Uterus (tissue), 2 donors: ENCODE measurements around the gene PEX16.

ENCODE experiments used
- POLR2A ChIP-seq, 2 donors: fragments of 450-650 bp; IDR thresholded peaks; one replicate each; pipeline ENCODE4 v1.6.1; 2016; ENCODE audit warnings: antibody characterized with exemption in 2 of 2, mild to moderate bottlenecking in 1 of 2, moderate library complexity in 1 of 2
- TF ChIP-seq, protein P1 (sequence below), 4 experiments: fragments of 200-600 bp in 2 of 4; fragments of 450-650 bp in 2 of 4; sonication (generic) in 2 of 4; IDR thresholded peaks; one replicate each; pipeline ENCODE4 v1.5.1; 2016 to 2019; ENCODE audit warnings: antibody characterized with exemption in 4 of 4, mild to moderate bottlenecking in 2 of 4, moderate library complexity in 1 of 4

GRCh38 chr11:45939836-45940235 lies 22.2 kb upstream of the PEX16 start:
- TF ChIP-seq, protein P1, sequence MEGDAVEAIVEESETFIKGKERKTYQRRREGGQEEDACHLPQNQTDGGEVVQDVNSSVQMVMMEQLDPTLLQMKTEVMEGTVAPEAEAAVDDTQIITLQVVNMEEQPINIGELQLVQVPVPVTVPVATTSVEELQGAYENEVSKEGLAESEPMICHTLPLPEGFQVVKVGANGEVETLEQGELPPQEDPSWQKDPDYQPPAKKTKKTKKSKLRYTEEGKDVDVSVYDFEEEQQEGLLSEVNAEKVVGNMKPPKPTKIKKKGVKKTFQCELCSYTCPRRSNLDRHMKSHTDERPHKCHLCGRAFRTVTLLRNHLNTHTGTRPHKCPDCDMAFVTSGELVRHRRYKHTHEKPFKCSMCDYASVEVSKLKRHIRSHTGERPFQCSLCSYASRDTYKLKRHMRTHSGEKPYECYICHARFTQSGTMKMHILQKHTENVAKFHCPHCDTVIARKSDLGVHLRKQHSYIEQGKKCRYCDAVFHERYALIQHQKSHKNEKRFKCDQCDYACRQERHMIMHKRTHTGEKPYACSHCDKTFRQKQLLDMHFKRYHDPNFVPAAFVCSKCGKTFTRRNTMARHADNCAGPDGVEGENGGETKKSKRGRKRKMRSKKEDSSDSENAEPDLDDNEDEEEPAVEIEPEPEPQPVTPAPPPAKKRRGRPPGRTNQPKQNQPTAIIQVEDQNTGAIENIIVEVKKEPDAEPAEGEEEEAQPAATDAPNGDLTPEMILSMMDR (IDR thresholded peaks at IDR 0.05) = no peak
- no peak for TF ChIP-seq POLR2A (IDR thresholded peaks at IDR 0.05)
